ENCODE measurements around the gene AGPAT4.
"Not testable (repeated sequence)": the region's sequence is repeated elsewhere in the genome, so short reads cannot be mapped to it uniquely, and the experiment has no call there.

The AGPAT4 gene

DNA sequence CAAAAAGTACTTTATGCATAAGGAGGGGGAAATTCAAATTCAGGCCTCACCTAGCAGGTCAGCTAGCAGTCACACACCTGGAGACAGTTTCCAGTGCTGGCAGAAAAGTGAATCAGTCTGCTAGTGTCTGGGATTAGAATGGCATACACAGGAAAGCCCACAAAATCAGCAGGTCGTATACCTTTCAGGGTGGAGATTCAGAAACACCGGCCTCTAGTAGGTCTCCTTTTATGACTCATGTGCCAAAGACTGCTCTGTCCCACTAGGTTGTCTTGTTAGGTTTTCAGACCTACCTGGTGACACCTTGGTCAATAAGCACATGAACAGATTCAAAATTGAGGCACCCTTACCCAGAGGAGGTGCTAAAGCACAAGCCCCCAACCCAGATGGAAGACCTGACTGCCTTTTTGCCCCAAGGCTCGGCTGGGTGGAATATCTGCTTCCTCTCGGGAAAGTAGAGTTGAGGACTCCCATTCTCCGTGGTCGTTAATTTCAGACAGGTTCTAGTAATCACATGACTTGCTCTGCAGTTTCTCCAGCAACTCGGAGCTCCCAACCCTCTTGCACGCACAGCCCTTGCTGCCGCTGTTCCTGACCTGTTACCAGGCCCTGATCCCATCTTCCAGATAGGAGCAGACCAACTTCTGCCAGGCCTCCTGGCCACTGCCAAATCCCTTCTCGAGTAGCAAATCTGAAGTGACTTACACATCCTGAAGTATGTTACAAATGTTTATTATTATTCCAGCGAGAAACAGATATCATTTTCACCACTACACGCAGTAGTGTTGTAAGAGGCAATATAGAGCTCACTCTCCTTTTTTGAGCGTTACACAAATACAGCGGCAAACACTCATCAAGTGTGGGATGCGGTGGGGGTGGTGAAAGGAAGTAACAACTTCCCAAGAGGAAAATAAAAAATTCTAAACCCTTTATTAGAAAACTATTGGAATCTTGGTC is 46.6 kb downstream of the AGPAT4 start:
- H3K36me3 ChIP-seq (ENCODE audit: control insufficient read depth, insufficient read depth, low read length), result peaks cover 53% of the 10 kb centered on the region
- H3K9me3 ChIP-seq (ENCODE audit: control insufficient read depth, insufficient read depth, low read depth, low read length), result 0 out of 2 replicates have a peak, but pooled peaks cover 5% of the 10 kb centered on the region
- H3K4me3 ChIP-seq (ENCODE audit: low read depth, low read length), result no peak overlapping the region
- no peaks in the 10 kb centered on the region for H3K27me3 ChIP-seq (ENCODE audit: control insufficient read depth, insufficient read depth, low read length)
- H3K27ac ChIP-seq (ENCODE audit: low read depth, low read length), result no peak overlapping the region
- peaks cover 13% of the 10 kb centered on the region for H3K4me1 ChIP-seq (ENCODE audit: control insufficient read depth, insufficient read depth, low read length)
- no peak overlapping the region for H3K9ac ChIP-seq (ENCODE audit: low read length)

- Histone ChIP-seq H3K36me3 (ENCODE audit: control insufficient read depth, insufficient read depth, low read length) (peaks cover 49% of the 10 kb centered on the region), H3K27ac (ENCODE audit: low read depth, low read length) (no peak overlapping the region), H3K9me3 (ENCODE audit: control insufficient read depth, insufficient read depth, low read depth, low read length) (peaks cover 8% of the 10 kb centered on the region; the same call in 1 of the 2 replicates), H3K27me3 (ENCODE audit: control insufficient read depth, insufficient read depth, low read length) (no peaks in the 10 kb centered on the region), H3K9ac (ENCODE audit: low read length) (no peak overlapping the region), H3K4me1 (ENCODE audit: control insufficient read depth, insufficient read depth, low read length) (peaks cover 13% of the 10 kb centered on the region), H3K4me3 (ENCODE audit: low read depth, low read length) (no peak overlapping the region)
Observed at GRCh38 chr6:161226009-161226964, 47.6 kb downstream of the AGPAT4 start.

GRCh38 chr6:161225681-161226008 is 48.2 kb downstream of the AGPAT4 start:
- no peaks in the 10 kb centered on the region for H3K27me3 ChIP-seq (ENCODE audit: control insufficient read depth, insufficient read depth, low read length)
- H3K4me1 ChIP-seq (ENCODE audit: control insufficient read depth, insufficient read depth, low read length), result peaks cover 13% of the 10 kb centered on the region
- H3K9me3 ChIP-seq (ENCODE audit: control insufficient read depth, insufficient read depth, low read depth, low read length), result peaks cover 8% of the 10 kb centered on the region; the same call in 1 of the 2 replicates
- no peak overlapping the region for H3K9ac ChIP-seq (ENCODE audit: low read length)
- H3K4me3 ChIP-seq (ENCODE audit: low read depth, low read length), result no peak overlapping the region
- peaks cover 50% of the 10 kb centered on the region for H3K36me3 ChIP-seq (ENCODE audit: control insufficient read depth, insufficient read depth, low read length)
- H3K27ac ChIP-seq (ENCODE audit: low read depth, low read length), result no peak overlapping the region

- H3K36me3 ChIP-seq (ENCODE audit: control insufficient read depth, insufficient read depth, low read length), result peaks cover 52% of the 10 kb centered on the region
- not testable (repeated sequence) for H3K27ac ChIP-seq (ENCODE audit: low read depth, low read length); H3K4me3 ChIP-seq (ENCODE audit: low read depth, low read length); H3K27me3 ChIP-seq (ENCODE audit: control insufficient read depth, insufficient read depth, low read length); H3K9ac ChIP-seq (ENCODE audit: low read length)
- peaks cover 13% of the 10 kb centered on the region for H3K4me1 ChIP-seq (ENCODE audit: control insufficient read depth, insufficient read depth, low read length)
- H3K9me3 ChIP-seq (ENCODE audit: control insufficient read depth, insufficient read depth, low read depth, low read length), result peaks cover 12% of the 10 kb centered on the region; the same call in 1 of the 2 replicates
Observed at GRCh38 chr6:161224951-161225680, 48.7 kb downstream of the AGPAT4 start.

DNA sequence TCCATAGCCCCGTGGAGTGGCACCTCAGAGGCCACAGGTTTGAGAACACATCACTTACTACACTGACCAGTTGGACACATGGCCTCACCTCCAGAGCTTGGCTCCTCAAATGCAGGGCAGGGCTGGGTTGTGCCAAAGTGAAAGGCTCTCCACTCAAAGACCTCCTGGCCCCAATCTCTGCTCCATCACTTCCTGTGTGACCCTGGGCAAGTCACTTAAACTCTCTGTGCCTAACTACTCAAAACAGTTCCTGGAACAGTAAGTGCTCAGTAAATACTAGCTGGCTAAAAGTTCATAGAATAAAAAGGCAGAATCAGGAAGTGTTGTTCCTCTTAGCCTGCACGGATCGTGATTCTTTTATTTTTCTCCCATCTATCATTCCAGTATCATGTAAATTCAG is 50.2 kb downstream of the AGPAT4 start:
- no peak overlapping the region for H3K4me3 ChIP-seq (ENCODE audit: low read depth, low read length)
- no peak overlapping the region for H3K27ac ChIP-seq (ENCODE audit: low read depth, low read length)
- peaks cover 52% of the 10 kb centered on the region for H3K36me3 ChIP-seq (ENCODE audit: control insufficient read depth, insufficient read depth, low read length)
- H3K9ac ChIP-seq (ENCODE audit: low read length), result no peak overlapping the region
- H3K27me3 ChIP-seq (ENCODE audit: control insufficient read depth, insufficient read depth, low read length), result no peaks in the 10 kb centered on the region
- peaks cover 15% of the 10 kb centered on the region for H3K9me3 ChIP-seq (ENCODE audit: control insufficient read depth, insufficient read depth, low read depth, low read length)
- H3K4me1 ChIP-seq (ENCODE audit: control insufficient read depth, insufficient read depth, low read length), result peaks cover 2% of the 10 kb centered on the region; the same call in 1 of the 2 replicates

DNA sequence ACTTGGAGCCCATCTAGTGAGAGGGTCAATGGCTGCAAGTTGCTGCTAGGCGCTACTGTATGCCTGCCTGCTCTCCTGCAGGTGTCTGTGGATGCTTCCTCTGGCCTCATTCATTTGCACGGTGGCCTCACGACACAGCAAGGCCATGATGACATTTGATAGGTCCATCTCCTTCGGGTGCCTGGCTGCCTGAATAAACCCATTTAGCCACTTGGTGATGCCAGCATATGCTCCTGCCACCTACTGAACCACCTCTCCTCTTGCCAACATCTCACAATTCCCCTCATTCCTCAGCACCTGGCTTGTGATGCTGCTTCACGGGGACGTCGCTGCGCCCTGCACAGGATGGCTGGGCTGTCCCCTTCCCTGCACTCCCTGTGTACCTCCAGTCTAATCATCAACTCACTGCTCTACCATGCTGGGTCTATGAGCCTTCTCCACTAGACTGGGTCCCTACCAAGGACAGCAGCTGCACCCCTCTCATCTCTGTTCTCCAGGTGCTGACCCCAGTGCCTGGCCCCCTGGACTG is 51.1 kb downstream of the AGPAT4 start:
- H3K27me3 ChIP-seq (ENCODE audit: control insufficient read depth, insufficient read depth, low read length), result no peaks in the 10 kb centered on the region

GRCh38 chr6:161220346-161220745 is 53.5 kb downstream of the AGPAT4 start:
- no peaks in the 10 kb centered on the region for H3K27me3 ChIP-seq (ENCODE audit: control insufficient read depth, insufficient read depth, low read length)
- peaks cover 53% of the 10 kb centered on the region for H3K36me3 ChIP-seq (ENCODE audit: control insufficient read depth, insufficient read depth, low read length)
- H3K9me3 ChIP-seq (ENCODE audit: control insufficient read depth, insufficient read depth, low read depth, low read length), result peaks cover 39% of the 10 kb centered on the region
- no peak overlapping the region for H3K4me3 ChIP-seq (ENCODE audit: low read depth, low read length)
- no peak overlapping the region for H3K9ac ChIP-seq (ENCODE audit: low read length)
- no peaks in the 10 kb centered on the region for H3K4me1 ChIP-seq (ENCODE audit: control insufficient read depth, insufficient read depth, low read length)
- no peak overlapping the region for H3K27ac ChIP-seq (ENCODE audit: low read depth, low read length)

More for the DNA sequence above, 51.1 kb downstream of the AGPAT4 start:
- Histone ChIP-seq H3K36me3 (ENCODE audit: control insufficient read depth, insufficient read depth, low read length) (peaks cover 53% of the 10 kb centered on the region), H3K27ac (ENCODE audit: low read depth, low read length) (no peak overlapping the region), H3K9me3 (ENCODE audit: control insufficient read depth, insufficient read depth, low read depth, low read length) (peaks cover 17% of the 10 kb centered on the region), H3K9ac (ENCODE audit: low read length) (no peak overlapping the region), H3K4me1 (ENCODE audit: control insufficient read depth, insufficient read depth, low read length) (no peaks in the 10 kb centered on the region; the same call in 1 of the 2 replicates), H3K4me3 (ENCODE audit: low read depth, low read length) (no peak overlapping the region)

DNA sequence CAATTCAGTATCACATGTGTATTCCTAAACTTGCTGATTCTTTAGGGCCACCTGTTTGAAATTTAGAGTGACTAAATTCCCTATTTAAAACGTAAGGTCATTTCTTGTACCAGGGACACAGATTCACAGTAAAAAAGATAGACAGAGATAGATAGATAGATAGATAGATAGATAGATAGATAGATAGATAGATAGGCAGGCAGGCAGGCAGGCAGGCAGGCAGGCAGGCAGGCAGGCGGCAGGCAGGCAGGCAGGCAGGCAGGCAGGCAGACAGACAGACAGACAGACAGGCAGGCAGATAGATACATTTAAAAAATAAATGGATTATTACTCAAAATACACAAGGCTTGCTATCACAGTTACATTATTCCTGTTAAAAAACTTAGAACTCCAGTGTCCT is 54.2 kb downstream of the AGPAT4 start:
- peaks cover 56% of the 10 kb centered on the region for H3K36me3 ChIP-seq (ENCODE audit: control insufficient read depth, insufficient read depth, low read length)
- no peak overlapping the region for H3K9ac ChIP-seq (ENCODE audit: low read length)
- peaks cover 46% of the 10 kb centered on the region for H3K9me3 ChIP-seq (ENCODE audit: control insufficient read depth, insufficient read depth, low read depth, low read length)
- H3K27ac ChIP-seq (ENCODE audit: low read depth, low read length), result no peak overlapping the region
- no peak overlapping the region for H3K4me3 ChIP-seq (ENCODE audit: low read depth, low read length)
- no peaks in the 10 kb centered on the region for H3K27me3 ChIP-seq (ENCODE audit: control insufficient read depth, insufficient read depth, low read length)
- H3K4me1 ChIP-seq (ENCODE audit: control insufficient read depth, insufficient read depth, low read length), result no peaks in the 10 kb centered on the region

DNA sequence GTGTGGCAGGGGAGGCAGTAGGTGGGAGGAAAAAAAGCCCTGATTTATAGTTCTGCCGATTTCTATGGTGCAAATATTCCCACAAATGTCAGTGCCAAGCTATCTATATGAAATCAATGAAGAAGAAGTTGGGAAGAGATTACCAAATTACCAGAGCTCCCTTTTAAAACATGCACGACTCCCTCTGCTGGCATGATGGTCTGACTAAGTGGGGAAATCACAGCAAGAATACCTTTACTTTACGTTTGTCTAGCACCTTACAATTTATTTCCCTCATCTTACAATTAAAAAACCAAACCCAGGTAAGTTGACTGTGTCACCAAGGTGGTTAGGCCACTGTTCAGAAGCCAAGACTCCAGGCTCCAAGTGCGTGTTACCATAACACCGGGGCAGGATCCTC is 55.6 kb downstream of the AGPAT4 start:
- H3K4me1 ChIP-seq (ENCODE audit: control insufficient read depth, insufficient read depth, low read length), result no peaks in the 10 kb centered on the region
- no peak overlapping the region for H3K27ac ChIP-seq (ENCODE audit: low read depth, low read length)
- no peaks in the 10 kb centered on the region for H3K27me3 ChIP-seq (ENCODE audit: control insufficient read depth, insufficient read depth, low read length)
- peaks cover 55% of the 10 kb centered on the region for H3K36me3 ChIP-seq (ENCODE audit: control insufficient read depth, insufficient read depth, low read length)
- no peak overlapping the region for H3K9ac ChIP-seq (ENCODE audit: low read length)
- H3K4me3 ChIP-seq (ENCODE audit: low read depth, low read length), result no peak overlapping the region
- peaks cover 58% of the 10 kb centered on the region for H3K9me3 ChIP-seq (ENCODE audit: control insufficient read depth, insufficient read depth, low read depth, low read length)

DNA sequence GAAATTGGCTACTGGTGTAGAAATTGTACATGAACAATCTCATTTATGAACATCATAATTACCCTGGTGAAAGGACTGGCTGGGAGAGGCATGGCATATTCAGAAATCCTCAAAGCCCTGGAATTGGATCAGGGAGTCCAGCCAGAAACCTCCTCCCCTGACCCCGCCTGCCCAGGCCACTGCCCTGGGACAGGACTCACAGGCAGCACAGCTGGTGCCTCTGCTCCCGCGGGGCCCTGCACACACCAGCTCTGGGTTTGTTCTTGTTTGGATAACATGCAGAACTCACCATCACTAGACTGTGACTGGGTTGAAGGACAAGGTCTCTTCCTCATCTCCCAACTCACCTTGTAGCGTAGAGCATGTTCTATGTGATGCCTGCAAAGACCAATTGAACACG is 56.2 kb downstream of the AGPAT4 start:
- Histone ChIP-seq H3K36me3 (ENCODE audit: control insufficient read depth, insufficient read depth, low read length) (peaks cover 49% of the 10 kb centered on the region), H3K27me3 (ENCODE audit: control insufficient read depth, insufficient read depth, low read length) (no peaks in the 10 kb centered on the region), H3K27ac (ENCODE audit: low read depth, low read length) (no peak overlapping the region), H3K4me3 (ENCODE audit: low read depth, low read length) (no peak overlapping the region), H3K9me3 (ENCODE audit: control insufficient read depth, insufficient read depth, low read depth, low read length) (peaks cover 59% of the 10 kb centered on the region), H3K4me1 (ENCODE audit: control insufficient read depth, insufficient read depth, low read length) (no peaks in the 10 kb centered on the region), H3K9ac (ENCODE audit: low read length) (no peak overlapping the region)

Measured in HUES6 (cell line).